ENCODE data around the gene AURKA.
A peak's percentile ranks its signal among the peaks of the same experiment; 100 is the strongest.

Gene AURKA

DNA sequence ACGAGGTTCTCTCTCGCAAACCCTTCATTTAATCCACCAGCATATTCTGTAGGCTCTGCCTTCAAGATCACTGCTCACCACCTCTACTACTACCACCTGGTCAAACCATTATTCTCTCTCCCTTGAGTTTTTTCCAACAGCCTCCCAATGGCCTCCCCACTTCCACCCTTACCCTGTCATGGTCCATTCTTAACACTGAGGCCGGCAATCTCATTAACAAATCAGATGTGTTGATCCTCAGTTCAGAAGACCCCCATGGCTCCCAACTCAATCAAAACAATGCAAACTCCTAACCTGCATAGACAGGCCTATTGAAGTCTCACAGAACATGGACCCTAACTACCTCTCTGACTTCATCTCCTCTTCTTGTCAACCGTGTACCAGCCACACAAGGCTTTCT, 2.2 kb downstream of the AURKA start:
- no peak for DNase-seq (ENCODE audit: low read depth)

DNA sequence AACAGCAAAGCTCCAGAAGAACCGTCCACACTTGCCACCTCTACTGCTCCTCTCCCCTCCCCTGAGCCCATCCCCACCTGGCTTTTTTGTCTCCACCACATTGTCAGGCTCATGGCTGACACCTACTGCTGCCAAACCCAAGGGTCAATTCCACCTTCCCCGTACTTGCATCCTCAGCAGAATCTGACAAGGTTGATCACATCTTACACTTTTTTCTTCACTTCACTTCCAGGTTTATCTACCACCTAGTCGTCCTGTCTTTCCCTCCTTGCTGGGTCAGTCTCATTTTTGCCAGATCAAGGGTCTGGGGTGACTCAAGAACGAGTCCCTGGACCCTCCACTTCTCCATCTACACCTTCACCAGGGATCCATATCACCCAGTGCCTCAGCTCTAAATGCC, 3.1 kb downstream of the AURKA start:
- DNase-seq (ENCODE audit: low read depth): no peak

DNA sequence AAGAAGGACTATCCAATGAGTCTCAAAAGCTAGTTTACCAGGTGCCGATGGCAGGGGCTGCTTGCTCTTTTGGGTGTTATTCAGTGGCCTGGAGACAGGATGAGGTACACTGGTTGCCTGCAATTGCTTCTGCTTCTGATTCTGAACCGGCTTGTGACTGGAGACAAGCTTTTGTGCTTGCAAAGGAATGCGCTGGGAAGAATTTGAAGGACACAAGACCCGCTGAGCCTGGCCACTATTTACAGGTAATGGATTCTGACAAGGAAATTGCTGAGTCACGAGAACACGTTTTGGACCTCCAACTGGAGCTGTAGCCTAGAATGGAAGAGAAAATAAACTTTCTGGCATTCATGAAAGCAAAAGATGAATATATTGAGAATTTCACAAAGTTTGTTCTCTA, 5.8 kb downstream of the AURKA start:
- no peak for DNase-seq (ENCODE audit: low read depth)

DNA sequence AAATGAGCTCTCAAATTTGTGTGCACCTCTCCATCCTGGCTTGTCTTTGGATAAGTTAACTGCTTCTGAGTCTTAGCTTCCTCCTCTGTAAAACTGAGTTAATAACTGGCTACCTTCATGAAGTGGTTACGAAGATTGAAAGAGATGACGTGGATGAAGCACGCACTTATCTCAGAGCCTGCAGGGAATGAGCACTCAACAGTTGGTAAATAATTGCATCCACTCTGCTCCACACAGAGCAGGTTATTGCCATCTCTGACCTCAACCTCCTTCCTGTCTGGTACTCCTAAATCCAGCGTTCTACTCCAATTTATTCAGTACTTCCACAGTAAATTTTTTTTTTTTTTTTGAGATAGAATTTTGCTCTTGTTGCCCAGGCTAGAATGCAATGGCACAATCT, 6.9 kb downstream of the AURKA start:
- no peak for DNase-seq (ENCODE audit: low read depth)

DNA sequence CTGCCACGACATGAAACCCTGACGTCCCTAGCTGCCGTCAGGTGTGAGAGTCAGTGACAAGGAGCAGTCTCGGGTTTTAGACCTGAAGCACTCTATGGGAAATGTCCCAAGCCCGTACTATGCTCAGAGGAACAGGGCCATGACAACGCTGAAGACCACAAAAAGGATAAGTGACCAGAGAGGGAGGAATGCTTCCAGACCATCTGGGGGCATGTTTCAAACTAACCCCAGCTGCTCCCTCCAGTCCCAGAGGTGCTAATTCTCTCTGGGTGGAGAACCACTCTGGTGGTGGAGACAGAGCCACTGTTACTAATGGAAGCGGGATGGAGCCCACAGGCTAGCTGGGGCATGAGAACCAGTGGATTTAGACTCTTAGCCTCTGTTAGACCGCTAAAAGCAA, 8.7 kb downstream of the AURKA start:
- no peak for DNase-seq (ENCODE audit: low read depth)

DNA sequence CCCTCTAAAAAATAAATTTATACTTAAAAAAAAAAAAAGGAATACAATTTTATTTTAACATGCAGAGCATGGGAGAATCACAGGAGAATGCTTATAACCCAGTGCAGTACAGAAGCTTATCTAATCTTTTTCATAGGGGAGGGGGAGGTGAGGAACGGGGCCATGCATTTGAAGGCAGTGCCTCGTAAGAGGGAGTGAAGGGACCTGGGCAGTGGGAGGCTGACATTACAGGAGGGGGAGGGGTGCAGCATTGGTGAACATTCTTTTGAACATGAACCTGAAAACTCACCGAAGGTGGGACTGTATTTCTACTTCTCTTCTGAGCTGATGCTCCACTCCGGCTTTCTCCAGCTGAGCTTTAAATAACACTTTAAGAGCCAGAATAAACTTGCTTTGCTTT, 9.3 kb downstream of the AURKA start:
- no peak for DNase-seq (ENCODE audit: low read depth)

DNA sequence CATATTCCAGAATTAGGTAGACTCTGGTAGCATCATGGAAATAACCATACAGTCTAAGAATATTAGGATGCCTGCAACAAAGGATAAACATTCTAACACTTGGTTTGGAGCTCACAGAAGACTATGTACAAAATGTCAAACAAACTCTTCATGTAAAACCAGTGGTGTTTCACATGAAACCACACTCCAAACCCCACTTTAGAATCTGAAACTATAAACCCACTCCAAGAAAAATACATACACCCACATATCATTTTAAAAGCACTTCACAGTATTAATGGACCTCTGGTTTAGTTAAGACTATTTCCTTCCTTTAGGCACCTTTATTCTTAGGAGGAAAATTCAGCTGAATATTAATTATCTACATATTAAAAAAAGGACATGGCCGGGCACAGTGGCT, 10.5 kb downstream of the AURKA start:
- DNase-seq (ENCODE audit: low read depth): no peak

DNA sequence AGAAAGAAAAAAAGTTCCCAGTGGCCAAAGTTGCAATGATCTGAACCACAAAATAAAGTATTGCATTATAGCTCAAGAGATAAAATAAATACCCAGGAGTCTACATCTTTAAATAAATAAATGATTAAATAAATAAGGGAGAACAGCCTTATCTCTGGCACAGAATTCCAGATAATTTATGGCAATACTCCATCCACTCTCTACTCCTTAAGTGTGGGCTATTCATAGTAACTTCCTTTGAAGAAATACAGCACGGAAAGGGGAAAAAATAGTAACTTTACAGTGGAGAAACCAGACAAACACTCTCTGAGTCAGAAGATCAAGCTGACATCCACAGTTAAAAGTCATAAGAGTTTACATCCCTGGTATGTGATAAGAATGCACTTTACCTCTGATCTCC, 11.6 kb downstream of the AURKA start:
- DNase-seq (ENCODE audit: low read depth): no peak

DNA sequence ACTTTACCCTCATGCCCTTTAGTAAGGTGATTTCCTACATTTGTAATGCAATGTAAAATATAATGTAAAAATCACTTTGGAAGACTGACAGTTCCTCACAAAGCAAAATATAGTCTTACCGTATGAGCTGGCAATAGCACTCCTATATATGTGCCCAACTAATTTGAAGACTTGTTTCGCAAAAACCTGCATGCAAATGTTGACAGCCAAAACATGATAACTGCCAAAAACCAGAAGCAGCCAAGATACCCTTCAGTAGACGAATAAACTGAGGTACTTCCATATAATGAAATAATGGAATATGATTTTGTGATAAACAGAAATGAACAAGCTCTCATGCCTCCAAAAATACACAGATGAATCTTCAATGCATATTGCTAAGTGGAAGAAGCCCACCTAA, 13.6 kb downstream of the AURKA start:
- no peak for DNase-seq (ENCODE audit: low read depth)

DNA sequence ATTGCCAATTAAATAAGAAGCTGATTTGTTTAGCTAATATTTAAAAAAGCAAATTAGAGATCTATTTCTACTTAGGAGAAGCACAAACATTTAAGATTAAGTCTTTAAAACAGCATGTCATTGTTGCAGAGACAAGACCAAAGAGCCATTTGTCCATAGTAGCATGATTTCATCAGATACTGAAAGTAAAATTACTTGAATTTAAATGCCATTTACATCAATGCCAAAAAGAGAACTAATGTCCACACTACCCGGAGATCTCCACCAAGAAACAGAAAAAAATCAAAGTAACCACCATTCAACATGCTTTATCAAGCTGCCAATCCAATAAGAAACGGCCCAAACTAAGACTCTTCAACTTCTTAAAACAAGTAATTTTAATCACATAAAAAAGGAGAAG, 15.7 kb downstream of the AURKA start:
- no peak for DNase-seq (ENCODE audit: low read depth)

DNA sequence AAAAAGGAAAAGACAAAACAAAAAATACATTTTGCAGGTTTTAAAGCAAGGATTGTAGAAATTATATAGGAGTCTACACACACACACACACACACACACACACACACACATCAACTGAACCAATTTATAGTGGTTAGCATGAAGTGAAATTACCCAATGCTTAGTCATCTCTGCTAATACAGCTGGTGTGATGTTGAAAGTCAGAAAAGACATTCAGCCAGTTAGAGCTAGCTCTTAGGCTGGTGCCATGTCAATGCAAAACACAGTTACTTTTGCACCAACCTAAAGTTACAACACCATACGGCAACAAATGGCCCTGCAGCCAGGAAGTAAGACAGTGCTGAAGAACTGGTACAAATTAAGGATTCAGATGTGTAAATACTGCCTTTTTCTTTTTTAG, 18.1 kb downstream of the AURKA start:
- DNase-seq (ENCODE audit: low read depth): no peak

DNA sequence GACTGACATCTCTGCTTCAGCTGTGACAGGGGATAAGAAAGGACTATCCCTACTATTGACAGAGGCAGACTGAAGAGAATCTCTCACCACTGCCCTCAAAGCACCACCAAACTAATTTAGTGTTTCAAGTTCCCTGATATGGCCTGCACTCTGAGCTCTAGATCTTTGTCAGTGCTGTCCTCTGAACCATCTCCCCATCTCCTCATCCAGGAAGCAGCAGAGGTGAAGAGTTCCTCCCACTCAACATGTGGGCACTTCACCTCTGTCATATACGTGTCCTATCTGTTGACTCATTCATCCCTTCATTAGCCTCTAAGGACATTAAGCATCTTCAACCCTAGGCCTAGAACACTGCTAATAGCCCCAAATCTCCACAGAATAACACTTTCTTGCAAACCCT, 19.2 kb downstream of the AURKA start:
- DNase-seq (ENCODE audit: low read depth): no peak

DNA sequence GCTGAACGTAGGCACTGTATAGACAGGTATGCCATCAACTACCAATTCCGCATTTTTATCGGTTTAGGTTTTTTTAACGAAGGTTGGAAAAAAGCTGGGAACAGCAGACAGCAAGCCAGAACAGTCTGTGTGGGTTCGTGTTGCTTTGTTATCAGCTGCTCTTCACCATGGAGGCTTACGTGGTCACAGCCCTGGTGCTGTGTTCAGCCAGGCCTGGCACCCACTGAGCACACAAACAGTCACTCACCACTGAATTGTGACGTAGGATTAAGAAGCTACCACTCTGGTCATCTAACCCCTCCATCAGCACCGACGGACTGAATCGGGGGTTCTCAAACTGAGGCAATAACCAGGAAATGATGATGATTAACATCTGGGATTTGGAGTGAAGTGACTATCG, 20.0 kb downstream of the AURKA start:
- no peak for DNase-seq (ENCODE audit: low read depth)

DNA sequence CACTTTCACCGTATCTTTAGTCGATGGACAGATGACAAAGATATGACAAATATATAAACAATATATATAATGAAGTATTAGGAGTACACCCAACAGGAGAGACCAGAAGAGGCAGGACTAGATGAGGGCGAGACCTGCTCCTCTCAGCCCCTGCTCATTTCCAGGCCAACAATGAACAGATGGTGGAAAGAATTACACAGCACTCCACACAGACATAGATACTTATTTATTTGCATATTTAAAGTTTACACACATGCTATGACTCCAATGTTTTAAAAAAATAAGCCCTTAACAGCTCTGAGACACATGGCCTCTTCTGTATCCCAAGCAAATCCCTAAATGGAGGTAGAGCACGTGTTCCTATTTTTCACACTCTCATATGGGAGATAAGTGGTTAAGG, 22.8 kb downstream of the AURKA start:
- no peak for DNase-seq (ENCODE audit: low read depth)

DNA sequence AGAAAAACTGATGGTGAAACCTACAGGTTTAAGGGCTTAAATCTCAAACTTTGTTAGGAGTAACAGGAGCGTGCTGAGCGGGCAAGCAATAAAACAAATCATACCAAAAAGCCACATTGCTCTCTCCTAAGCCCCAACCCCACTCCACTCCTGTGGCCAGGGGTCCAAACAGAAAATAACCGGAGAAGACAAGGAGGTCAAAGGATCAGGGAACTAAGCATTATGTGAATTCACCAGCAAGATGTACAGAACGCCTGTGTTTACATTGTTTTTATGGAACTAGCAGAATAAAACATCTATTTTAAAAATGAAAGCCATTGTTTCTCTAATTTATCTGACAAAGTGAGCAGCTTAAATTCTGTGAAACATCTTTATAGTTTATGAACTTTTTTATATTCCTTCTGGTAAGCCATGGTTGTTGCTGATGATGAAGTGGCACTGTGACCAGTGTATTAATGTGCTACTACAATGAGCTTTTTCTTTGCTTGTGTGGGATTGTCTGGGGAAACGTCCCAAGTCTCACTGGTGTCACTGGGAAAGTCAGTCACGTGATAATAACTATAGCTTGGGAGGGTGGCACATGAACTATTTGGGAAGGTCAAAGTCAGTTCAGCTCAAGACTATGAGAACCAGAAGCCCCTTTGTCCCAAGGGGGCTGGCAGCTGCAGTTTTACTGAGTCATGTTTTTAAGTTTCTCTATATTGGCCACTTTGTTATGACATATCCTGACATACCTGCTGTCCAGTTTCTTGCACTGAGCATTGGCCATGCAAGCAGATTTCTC, 23.5 kb downstream of the AURKA start:
- no peak for DNase-seq (ENCODE audit: low read depth)

DNA sequence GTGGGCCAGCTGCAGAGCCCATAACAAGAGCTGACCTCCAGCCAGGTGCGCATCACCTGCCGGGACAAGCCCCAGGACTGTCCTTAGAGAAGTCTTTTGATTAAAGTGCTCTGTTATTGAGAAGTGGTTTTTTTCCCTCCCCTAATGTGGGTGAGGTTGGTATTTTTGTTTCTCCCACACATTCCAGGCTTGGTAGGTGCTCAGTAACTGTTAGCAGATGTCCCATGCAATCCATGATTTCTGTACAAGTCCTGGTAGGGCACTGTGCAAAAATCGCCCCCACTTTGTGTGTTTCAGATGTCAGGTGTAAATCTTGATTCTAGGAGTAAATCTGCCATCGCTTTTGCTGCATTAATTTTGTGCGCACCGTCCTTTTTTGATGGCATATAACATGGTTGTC, 28.5 kb downstream of the AURKA start:
- DNase-seq (ENCODE audit: low read depth): no peak

DNA sequence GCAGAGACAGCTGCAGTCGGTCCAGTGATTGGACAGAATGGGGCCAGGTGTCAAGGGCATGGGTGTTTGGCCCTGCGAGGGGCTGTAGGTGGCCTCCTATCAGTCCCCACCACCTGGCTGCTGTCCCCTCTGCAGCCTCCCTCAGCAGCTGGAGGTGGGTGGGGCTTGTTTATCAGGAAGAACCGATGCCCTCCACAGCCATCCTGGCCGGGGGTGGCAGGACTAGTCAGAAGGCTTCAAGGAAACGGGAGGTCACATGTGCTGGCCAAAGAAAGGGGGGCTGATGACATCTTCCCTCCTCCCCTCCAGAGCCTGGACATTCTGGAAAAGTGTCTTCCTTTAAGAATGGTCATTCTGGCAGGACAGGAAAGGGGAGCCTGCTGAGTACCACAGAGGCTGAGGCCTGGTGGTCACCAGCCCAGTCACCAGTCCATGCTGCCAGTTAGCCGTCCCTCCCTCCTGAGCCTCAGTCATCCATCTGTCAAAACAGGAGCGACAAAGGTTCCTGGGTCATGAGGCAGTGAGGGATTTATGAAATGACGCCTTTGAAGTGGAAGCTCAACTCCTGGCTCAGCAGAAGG, 29.1 kb downstream of the AURKA start:
- DNase-seq (ENCODE audit: low read depth): peak; percentile 87

DNA sequence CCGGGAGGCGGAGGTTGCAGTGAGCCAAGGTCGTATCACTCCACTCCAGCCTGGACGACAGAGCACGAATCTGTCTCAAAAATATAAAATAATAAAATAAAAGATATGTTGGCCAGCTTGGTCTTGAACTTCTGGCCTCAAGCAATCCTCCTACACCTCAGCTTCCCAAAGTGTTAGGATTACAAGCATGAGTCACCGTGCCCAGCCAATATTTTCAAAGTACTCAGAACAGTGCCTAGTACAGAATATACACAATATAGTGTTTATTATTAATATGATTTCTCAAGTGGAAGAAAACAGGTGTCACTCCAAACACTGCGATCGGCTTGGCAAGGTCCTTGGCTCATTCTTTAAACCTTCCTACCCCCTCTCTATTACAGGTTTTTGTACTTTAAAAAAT, 30.1 kb downstream of the AURKA start:
- no peak for DNase-seq (ENCODE audit: low read depth)

DNA sequence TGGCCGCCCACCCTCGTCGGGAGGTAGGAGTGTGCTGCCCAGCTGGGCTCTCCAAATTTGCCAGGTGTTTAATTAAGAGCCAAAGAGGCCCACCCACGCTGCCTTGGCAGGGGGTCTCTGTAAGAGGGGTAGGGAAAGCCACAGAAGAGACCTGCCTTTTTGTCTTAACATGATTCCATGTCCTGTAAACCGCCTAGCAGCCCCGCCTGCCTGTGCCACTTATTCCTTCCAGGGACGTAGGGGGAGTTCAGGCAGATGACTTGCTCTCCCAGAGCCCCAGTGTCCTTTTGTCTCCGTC, 31.2 kb downstream of the AURKA start:
- no peak for DNase-seq (ENCODE audit: low read depth)

DNA sequence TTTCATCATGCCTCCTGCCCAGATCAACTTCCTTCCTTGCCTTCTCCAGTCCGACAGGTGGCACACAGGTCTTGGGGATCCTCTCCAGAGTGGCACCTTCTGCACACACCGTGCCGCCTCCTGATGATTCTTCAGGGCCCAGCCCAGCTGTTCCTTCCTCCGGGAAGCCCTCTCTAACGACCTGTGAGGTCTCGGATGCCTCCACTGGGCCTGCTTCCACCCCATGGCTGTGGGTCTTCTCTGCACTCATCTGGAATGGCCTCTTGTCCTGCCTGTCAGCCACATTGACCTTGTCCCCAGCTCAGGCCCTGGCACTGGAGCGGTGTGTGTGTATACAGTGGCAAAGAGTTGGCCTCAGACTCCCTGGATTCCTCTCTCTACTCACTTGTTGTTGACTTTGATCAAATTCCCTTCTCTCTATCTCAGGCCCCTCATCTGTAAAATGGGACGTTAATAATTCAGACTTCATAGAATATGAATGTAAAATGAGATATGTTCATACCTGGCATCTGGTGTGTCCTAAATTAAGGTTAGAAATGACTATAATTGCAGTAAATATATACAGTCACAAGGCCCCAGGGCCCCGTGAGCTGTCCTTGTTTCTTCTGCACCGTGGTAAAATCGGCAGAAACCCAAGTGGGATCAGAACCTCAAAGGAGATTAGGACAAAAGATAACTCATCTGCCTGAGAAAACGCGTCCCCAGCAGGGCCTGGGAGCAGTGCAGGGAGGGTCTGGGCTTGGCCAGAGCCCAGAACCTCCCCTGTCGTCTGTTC, 31.7 kb downstream of the AURKA start:
- no peak for DNase-seq (ENCODE audit: low read depth)

DNA sequence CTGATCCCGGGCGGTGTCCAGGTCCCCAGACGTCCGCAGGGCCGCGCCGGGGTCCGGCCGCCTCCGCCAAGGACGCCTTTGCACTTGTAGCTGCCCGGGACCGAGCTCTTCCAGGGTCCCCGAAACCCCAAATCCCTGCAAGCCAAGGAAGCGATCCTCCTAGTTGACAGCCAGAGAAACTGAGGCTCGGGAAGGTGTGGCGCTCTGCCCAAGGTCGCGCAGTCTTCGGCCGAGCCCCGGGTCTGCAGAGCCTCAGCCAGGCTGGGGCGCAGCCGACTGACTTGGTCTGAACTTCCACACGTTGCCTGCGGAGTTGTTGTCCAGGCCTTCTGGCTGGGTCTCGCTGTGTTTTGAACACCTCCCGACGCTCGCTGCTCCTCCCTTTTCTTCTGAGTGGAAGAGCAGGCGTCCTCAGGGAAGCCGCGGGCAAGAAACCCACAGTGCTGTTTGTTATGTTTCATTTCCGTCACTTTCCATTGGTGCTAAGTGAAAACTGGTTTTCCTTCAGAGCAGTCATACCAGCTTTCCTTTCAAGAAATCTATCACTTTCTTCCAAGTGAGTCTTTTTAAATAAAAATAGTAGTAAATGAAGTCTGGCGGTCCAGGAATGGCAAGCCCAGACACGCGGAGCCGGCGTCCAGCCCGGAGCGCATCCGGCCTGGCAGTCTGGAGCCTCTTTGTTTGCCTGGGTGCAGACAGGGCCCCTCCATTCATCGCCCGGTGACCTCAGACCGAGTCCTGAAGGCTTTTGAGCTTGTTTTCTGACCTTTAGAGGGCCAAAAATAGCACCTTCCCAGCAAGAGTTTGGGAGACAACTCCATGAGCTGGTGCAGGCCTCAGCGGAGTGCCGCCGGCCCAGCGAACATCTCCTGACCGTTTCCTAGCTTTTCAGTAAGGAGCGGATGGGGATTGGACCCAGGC, 32.5 kb downstream of the AURKA start:
- DNase-seq (ENCODE audit: low read depth): no peak

DNA sequence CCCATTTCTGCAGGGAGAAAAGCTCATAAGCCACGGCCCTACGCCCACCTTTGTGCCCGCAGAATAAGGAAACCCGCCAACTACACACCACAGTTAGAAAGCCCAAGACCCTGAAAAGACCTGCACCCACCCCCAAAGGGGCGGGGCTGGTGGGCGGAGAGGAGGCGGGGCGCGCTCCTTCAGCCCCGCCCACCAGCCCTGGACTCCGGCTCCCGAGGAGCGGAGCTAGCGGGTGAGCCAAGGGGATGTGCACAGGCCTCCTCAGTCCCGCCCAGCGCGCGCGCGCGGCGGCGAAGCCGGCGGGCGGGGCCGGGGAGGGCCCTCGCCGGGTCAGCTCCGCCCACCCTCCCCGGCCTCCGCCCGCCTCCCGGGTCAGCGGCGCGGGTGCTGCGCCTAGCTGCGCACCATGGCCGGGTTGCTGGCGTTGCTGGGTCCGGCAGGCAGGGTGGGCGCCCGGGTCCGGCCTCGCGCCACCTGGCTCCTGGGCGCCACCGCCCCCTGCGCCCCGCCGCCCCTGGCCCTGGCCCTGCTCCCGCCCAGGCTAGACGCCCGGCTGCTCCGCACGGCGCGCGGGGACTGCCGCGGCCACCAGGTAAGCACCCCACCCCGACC, 33.3 kb downstream of the AURKA start, which contains the start of gene FAM210B:
Gene FAM210B, plus strand, starts transcription at position 375 of the 612 bp plus-strand sequence. Its CDS starts 32 bp downstream, at position 407.
- peak; percentile 67 for DNase-seq (ENCODE audit: low read depth)

Measured in CMK (cell line).